Astrocyte (in vitro differentiated cells and primary cell): ENCODE results near the gene PPIL6.
"Not testable (repeated sequence)": the region's sequence is repeated elsewhere in the genome, so short reads cannot be mapped to it uniquely, and the experiment has no call there.

Experiments
- EZH2 ChIP-seq: IDR thresholded peaks from 2 replicates; pipeline ENCODE4 v1.6.1; 2012; ENCODE audit warnings: mild to moderate bottlenecking, low read length, inconsistent platforms; ENCODE audit not compliant: insufficient read depth
- TF ChIP-seq, protein P1 (sequence below): IDR thresholded peaks from 2 replicates; pipeline ENCODE4 v1.5.1; 2011; ENCODE audit warnings: low read depth, mild to moderate bottlenecking, inconsistent platforms, low read length, moderate library complexity; ENCODE audit not compliant: insufficient read depth

DNA sequence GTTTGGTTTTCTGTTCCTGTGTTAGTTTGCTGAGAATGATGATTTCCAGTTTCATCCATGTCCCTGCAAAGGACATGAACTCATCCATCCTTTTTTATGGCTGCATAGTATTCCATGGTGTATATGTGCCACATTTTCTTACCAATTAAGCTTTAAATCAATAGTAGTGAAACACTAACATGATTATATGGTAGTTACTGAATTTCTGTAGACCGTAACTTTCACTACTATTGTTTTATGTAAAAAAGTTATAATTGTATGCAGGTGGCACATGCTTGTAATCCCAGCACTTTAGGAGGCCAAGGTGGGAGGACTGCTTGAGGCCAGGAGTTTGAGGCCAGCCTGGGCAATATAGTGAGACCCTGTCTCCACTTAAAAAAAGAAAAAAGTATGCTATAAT, 20.8 kb upstream of the PPIL6 start:
- TF ChIP-seq, protein P1, sequence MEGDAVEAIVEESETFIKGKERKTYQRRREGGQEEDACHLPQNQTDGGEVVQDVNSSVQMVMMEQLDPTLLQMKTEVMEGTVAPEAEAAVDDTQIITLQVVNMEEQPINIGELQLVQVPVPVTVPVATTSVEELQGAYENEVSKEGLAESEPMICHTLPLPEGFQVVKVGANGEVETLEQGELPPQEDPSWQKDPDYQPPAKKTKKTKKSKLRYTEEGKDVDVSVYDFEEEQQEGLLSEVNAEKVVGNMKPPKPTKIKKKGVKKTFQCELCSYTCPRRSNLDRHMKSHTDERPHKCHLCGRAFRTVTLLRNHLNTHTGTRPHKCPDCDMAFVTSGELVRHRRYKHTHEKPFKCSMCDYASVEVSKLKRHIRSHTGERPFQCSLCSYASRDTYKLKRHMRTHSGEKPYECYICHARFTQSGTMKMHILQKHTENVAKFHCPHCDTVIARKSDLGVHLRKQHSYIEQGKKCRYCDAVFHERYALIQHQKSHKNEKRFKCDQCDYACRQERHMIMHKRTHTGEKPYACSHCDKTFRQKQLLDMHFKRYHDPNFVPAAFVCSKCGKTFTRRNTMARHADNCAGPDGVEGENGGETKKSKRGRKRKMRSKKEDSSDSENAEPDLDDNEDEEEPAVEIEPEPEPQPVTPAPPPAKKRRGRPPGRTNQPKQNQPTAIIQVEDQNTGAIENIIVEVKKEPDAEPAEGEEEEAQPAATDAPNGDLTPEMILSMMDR, result not testable (repeated sequence)
- TF ChIP-seq EZH2, result not testable (repeated sequence)
